C4-2B (cell line): ENCODE data around the gene LRRC37A3.
"Not testable (repeated sequence)": the region's sequence is repeated elsewhere in the genome, so short reads cannot be mapped to it uniquely, and the experiment has no call there.

Experiments
- H3K27ac ChIP-seq: fragments of 450-650 bp; 2 replicates; pipeline ENCODE4 v1.5.1; 2017
- CTCF ChIP-seq: fragments of 450-650 bp; conservative IDR thresholded peaks from 2 replicates; pipeline ENCODE4 v1.5.1; 2017; ENCODE audit warnings: mild to moderate bottlenecking
- ZFX ChIP-seq: fragments of 450-650 bp; IDR thresholded peaks from 2 replicates; pipeline ENCODE4 v1.6.1; 2017

Gene LRRC37A3

GRCh38 chr17:64927444-64927843, 8.2 kb upstream of the LRRC37A3 start:
- TF ChIP-seq CTCF = peak; percentile 69
- H3K27ac ChIP-seq = not testable (repeated sequence)

GRCh38 chr17:64926430-64926829, 7.2 kb upstream of the LRRC37A3 start:
- H3K27ac ChIP-seq = not testable (repeated sequence)

GRCh38 chr17:64925244-64925643, 6.0 kb upstream of the LRRC37A3 start:
- H3K27ac ChIP-seq = not testable (repeated sequence)

GRCh38 chr17:64923051-64923568, 3.8 kb upstream of the LRRC37A3 start:
- not testable (repeated sequence) for H3K27ac ChIP-seq

GRCh38 chr17:64920419-64921172, 1.3 kb upstream of the LRRC37A3 start:
- TF ChIP-seq ZFX (no peak), CTCF (no peak)
- H3K27ac ChIP-seq = no peak overlapping the region

GRCh38 chr17:64920026-64920418, 744 bp upstream of the LRRC37A3 start:
- peak overlapping the region; percentile 83 for H3K27ac ChIP-seq
- TF ChIP-seq CTCF (no peak), ZFX (no peak)

GRCh38 chr17:64918842-64919288, 413 bp downstream of the LRRC37A3 start:
- H3K27ac ChIP-seq = peak overlapping the region; percentile 83
- TF ChIP-seq ZFX = peak; percentile 81

- H3K27ac ChIP-seq = not testable (repeated sequence)
Observed at GRCh38 chr17:64917540-64917939, 1.7 kb downstream of the LRRC37A3 start.

- not testable (repeated sequence) for H3K27ac ChIP-seq
Observed at GRCh38 chr17:64915244-64915643, 4.0 kb downstream of the LRRC37A3 start.

GRCh38 chr17:64910191-64910514, 9.1 kb downstream of the LRRC37A3 start:
- not testable (repeated sequence) for H3K27ac ChIP-seq

- not testable (repeated sequence) for H3K27ac ChIP-seq
Observed at GRCh38 chr17:64909511-64910190, 9.6 kb downstream of the LRRC37A3 start.

- H3K27ac ChIP-seq = not testable (repeated sequence)
Observed at GRCh38 chr17:64904069-64904468, 15.2 kb downstream of the LRRC37A3 start.

- not testable (repeated sequence) for H3K27ac ChIP-seq
Observed at GRCh38 chr17:64897136-64897535, 22.1 kb downstream of the LRRC37A3 start.

GRCh38 chr17:64874210-64874609, 45.1 kb downstream of the LRRC37A3 start:
- H3K27ac ChIP-seq = not testable (repeated sequence)
